ENCODE results near the gene LAIR1. TPM values are rescaled to one million over a fixed set of nuclear protein-coding genes. Genes with fewer than 3 reads are reported as not detected.
A peak's percentile ranks its signal among the peaks of the same experiment; 100 is the strongest.

The LAIR1 gene
- polyA plus RNA-seq, 3 donors: 48.0 to 202 (median 73.8) TPM

GRCh38 chr19:54356444-54357056 is 8.2 kb downstream of the LAIR1 start:
- no peak overlapping the region for H3K4me3 Mint-ChIP-seq
- peak overlapping the region in 2 of 7 donors; percentile 42 to 50 for H3K27ac Mint-ChIP-seq

GRCh38 chr19:54355675-54356074 is 9.1 kb downstream of the LAIR1 start:
- Mint-ChIP-seq H3K9me3 (no peaks in the 10 kb centered on the region), H3K4me3 (no peak overlapping the region), H3K36me3 (peaks cover 43 to 51% of the 10 kb centered on the region in 2 donors), H3K4me1 (peaks cover 36% of the 10 kb centered on the region), H3K27ac (peak overlapping the region in 3 of 7 donors; percentile 24 to 54 (median 37)), H3K27me3 (ENCODE audit: low read depth in 3 of 3) (peaks cover 0 to 3% (median 2%) of the 10 kb centered on the region in 3 donors)
- H3K4me1 ChIP-seq (ENCODE audit: control insufficient read depth in 1 of 2, insufficient read depth in 2 of 2, low read length in 2 of 2): peaks cover 25 to 26% of the 10 kb centered on the region in 2 donors
- H3K36me3 ChIP-seq (replicated peaks in 1 of 2; ENCODE audit: control insufficient read depth in 1 of 2, insufficient read depth in 2 of 2, low read length in 2 of 2): peaks cover 38 to 43% of the 10 kb centered on the region in 2 donors
- H3K9ac ChIP-seq (ENCODE audit: insufficient read depth, low read length, poor library complexity, severe bottlenecking): no peak overlapping the region
- H3K27ac ChIP-seq (ENCODE audit: low read depth in 1 of 2, low read length in 2 of 2): no peak overlapping the region
- TF ChIP-seq CTCF (IDR thresholded peaks at IDR 0.05): no peak
- H3K4me2 ChIP-seq (replicated peaks; ENCODE audit: extremely low read depth, low read length, poor library complexity, severe bottlenecking): no peak overlapping the region
- no peaks in the 10 kb centered on the region for H3K27me3 ChIP-seq (ENCODE audit: control insufficient read depth in 2 of 2, insufficient read depth in 2 of 2, low read length in 2 of 2)
- H2AFZ ChIP-seq (ENCODE audit: insufficient read depth, low read depth, low read length, poor library complexity, severe bottlenecking): no peak overlapping the region
- no peak overlapping the region for H3K4me3 ChIP-seq (replicated peaks in 1 of 3; ENCODE audit: low read depth in 2 of 3, low read length in 3 of 3)
- peaks cover 24% of the 10 kb centered on the region for H4K20me1 ChIP-seq (ENCODE audit: insufficient read depth, low read length)
- intact Hi-C loops (cut with micrococcal nuclease): no loop called here
- DNase-seq: no peak
- no peaks in the 10 kb centered on the region for H3K9me3 ChIP-seq (replicated peaks in 1 of 2; ENCODE audit: control insufficient read depth in 1 of 2, insufficient read depth in 1 of 2, low read length in 2 of 2)
- whole genome bisulfite sequencing (ENCODE audit: insufficient coverage): 25% methylated on average over 8 of the region's 14 CpGs
- peaks cover 25% of the 10 kb centered on the region for H3K79me2 ChIP-seq (ENCODE audit: insufficient read depth, low read length)

More at GRCh38 chr19:54356444-54357056, 8.2 kb downstream of the LAIR1 start:
- Histone ChIP-seq H2AFZ (ENCODE audit: insufficient read depth, low read depth, low read length, poor library complexity, severe bottlenecking) (no peak overlapping the region), H3K4me3 (replicated peaks in 1 of 3; ENCODE audit: low read depth in 2 of 3, low read length in 3 of 3) (no peak overlapping the region), H3K4me2 (replicated peaks; ENCODE audit: extremely low read depth, low read length, poor library complexity, severe bottlenecking) (no peak overlapping the region), H3K27ac (ENCODE audit: low read depth in 1 of 2, low read length in 2 of 2) (peak overlapping the region in 1 of 2 donors; percentile 32), H3K36me3 (replicated peaks in 1 of 2; ENCODE audit: control insufficient read depth in 1 of 2, insufficient read depth in 2 of 2, low read length in 2 of 2) (peaks cover 42 to 47% of the 10 kb centered on the region in 2 donors), H3K27me3 (ENCODE audit: control insufficient read depth in 2 of 2, insufficient read depth in 2 of 2, low read length in 2 of 2) (no peaks in the 10 kb centered on the region), H3K9me3 (replicated peaks in 1 of 2; ENCODE audit: control insufficient read depth in 1 of 2, insufficient read depth in 1 of 2, low read length in 2 of 2) (no peaks in the 10 kb centered on the region), H3K4me1 (ENCODE audit: control insufficient read depth in 1 of 2, insufficient read depth in 2 of 2, low read length in 2 of 2) (peaks cover 34 to 35% of the 10 kb centered on the region in 2 donors), H3K9ac (ENCODE audit: insufficient read depth, low read length, poor library complexity, severe bottlenecking) (no peak overlapping the region), H4K20me1 (ENCODE audit: insufficient read depth, low read length) (peaks cover 24% of the 10 kb centered on the region), H3K79me2 (ENCODE audit: insufficient read depth, low read length) (peaks cover 34% of the 10 kb centered on the region)
- no peak for DNase-seq
- Mint-ChIP-seq H3K4me1 (peaks cover 42% of the 10 kb centered on the region), H3K36me3 (peaks cover 50 to 57% of the 10 kb centered on the region in 2 donors), H3K27me3 (ENCODE audit: low read depth in 3 of 3) (peaks cover 0 to 2% (median 0%) of the 10 kb centered on the region in 3 donors), H3K9me3 (no peaks in the 10 kb centered on the region)
- 100% methylated on average over 1 of the region's 12 CpGs for WGBS (ENCODE audit: insufficient coverage)
- intact Hi-C loops (cut with micrococcal nuclease): no loop called here
- TF ChIP-seq CTCF (IDR thresholded peaks at IDR 0.05): no peak
